NCI-H345 treated with DMSO at 0.1 percent for 48 hours (cell line): ENCODE results near the gene PTPN1.

Experiments
- DNase-seq: peaks from one replicate; lab custom pipeline; 2025; ENCODE audit not compliant: unreplicated experiment; lab: John Stamatoyannopoulos, UW

PTPN1 gene

DNA sequence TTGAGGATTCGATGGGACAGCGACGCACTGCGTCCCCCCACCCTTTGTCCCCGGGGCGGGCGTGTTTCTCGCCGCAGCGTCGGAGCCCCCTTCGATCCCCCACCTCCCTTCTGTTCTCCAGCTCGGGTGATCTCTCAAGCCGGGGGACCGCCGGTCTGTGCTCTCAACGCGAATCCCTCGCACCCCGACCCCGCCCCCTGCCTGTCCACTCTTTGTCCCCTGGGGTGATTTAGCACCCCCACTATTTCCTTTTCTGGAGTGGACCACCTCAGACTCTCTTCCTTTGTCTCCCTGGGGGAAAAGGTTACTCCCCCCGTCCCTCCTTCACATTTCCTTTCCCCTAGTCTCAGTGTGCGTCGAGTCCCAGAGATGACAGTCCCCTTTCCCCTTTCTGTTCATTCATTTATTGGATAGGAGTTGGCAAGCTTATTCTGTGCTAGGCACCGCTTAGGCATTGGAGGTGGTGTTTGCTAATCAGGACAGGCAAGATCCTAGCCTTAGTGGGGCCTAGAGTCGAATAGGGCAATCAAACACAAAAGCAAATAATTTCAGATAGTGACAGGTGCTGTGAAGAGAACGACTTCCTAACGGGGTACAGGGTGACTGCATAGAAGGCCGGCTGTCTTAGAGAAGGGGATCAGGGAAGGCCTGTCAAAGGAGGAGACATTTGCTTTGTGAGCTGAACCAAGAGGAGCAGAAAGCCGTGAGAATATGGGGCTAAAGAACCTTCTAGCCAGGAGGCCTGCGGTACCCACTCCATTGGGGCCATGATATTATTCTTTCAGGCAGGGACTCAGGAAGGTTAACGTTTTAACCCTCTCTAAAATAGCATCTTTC lies 741 bp downstream of the PTPN1 start:
- no peak for DNase-seq

DNA sequence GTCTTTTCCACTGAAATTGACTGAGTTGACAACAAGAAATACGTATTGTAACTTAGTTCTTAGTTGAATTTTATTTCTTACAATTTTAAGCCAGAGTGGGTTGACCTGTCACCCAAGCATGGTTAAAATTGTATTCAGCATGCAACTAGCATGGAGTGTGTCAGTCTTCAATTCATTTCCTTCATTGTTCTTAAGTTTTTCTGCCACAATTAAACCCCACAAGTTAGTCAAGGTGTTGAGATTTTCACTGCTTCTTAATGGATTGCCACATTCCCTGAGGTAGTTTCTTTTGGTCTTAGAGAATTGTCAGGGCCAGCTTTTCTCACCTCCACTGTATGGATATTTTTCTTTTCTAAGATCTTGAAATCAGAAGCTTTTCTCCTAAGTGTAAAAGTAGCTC lies 2.1 kb downstream of the PTPN1 start:
- DNase-seq = no peak

DNA sequence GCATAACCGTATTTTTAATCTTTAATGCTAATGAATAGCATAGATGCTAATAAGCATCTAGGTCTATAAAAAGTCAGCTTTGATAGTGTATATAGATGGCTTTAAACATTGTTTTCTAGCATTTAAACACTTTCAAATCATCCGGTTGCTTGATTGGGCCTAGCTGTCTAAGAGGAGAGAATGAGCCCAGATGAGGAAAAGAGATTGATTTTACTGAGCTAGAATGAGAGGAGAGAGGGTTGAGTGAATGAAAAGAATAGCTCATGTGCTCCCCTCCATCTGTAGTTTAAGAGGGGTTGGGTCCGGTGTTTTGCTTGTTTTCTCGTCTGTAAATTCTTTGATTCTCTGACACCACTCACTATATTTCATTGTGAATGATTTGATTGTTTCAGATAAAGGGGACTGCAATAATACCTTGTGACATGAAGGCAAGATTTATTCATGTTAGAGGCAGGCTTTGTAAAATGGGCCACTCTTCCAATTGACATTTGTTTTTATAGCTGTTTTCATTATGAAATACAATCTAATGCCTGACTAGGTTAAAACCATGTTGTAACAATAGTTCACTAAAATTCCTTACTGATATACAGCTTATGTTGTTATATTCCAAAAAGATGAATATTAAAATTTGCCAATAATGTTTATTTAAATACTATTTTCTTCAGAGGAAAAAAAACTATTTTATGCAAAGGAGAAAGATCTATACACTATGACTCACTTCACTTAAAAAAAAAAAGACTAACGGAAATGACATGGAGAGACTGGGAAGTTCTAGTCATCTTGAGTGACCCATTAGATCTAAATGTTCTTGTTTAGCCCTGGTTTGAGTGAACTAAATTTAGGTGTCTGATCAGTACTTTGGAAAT lies 3.2 kb downstream of the PTPN1 start:
- no peak for DNase-seq

DNA sequence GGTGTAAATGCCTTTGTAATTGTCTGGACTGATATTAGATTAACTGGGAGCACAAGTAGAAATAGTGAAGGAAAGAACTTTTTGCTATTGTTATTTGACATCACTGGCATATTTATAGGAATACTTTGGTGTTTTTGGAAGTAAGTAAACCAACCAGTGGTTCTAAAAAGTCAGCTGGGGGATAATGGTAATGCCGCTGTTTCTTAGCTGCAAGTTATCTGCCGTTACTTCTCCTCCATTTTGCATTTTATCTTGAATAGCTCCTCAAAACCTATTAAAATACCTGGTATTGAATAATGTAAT lies 3.8 kb downstream of the PTPN1 start:
- DNase-seq = no peak

DNA sequence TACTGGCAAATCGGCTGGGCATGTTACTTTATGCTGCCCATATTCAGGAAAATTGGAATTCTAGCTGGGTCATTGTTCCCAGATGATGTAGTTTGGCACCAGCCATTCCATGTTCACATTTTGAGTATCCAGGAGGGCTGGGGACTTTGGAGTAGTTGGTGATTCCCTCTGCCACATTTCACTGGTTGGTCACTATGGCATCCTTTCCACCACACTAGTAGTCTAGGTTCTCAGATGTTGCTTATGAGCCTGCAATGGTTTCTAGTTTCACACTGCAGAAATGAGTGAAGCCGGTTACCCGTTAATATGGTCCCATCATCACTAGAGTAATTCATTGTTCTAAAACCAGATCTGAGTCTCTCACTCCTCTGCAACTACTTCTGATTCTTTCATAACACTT lies 4.6 kb downstream of the PTPN1 start:
- no peak for DNase-seq

DNA sequence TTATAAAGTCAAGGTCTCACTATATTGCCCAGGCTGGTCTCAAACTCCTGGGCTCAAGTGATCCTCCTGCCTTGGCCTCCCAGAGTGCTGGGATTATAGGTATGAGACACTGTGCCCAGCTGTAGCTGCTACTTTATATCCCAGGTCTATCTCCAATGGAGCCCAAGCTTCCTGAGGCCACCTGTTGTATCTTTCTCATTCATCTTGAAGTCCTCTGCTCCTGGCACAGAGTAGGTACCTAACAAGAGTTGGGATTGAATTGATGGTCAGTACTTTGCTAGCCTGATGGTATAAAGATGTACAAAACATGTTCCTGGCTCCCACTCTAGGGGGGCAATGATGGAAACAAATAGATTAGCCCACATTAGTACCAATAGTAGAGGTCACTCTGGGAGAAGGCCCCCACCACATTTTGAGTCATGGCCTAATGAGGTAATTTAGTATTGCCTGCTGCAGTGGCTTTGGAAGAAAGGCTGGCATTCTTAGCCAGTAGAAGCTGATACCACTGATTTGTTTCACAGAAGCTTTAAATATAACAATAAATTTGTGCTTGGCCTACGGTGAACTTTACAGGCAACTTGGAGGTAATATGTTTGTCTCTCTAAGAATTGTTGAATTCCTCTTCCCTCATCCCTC lies 5.4 kb downstream of the PTPN1 start:
- no peak for DNase-seq

DNA sequence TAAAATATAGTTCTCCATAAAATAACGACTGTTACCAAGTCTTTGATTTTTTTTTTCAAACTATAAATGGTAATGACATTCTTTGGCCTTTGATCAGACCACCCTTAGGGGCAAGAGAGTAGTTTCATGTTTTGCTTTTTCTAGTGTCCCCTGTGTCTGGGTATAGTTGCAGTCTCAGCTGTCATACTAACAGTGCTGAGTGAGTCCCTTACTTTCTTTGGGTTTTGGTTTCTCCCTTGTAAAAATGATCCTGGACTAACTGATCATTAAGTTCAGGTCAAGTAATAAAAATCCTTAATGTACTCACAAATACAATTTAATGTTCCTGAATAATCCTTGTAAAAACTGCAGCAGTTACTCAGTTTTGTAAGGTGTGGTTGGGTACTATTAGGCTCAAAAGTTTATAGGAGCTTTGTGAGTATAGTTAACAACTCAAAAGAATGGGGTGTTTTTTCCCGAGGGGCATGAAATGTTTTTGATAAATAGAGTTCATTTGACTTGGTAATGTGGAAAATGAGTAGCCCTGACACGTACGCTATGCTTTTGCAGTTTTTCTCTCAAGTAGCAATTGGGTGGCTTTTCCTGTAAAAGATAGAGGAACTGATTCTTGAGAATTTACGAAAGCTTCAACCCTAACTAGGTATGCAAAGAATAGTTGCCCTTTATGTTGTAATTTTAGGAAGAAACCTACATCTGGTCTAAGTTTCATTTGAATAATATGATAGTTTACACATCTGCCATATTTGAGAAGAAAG lies 6.2 kb downstream of the PTPN1 start:
- DNase-seq = no peak

DNA sequence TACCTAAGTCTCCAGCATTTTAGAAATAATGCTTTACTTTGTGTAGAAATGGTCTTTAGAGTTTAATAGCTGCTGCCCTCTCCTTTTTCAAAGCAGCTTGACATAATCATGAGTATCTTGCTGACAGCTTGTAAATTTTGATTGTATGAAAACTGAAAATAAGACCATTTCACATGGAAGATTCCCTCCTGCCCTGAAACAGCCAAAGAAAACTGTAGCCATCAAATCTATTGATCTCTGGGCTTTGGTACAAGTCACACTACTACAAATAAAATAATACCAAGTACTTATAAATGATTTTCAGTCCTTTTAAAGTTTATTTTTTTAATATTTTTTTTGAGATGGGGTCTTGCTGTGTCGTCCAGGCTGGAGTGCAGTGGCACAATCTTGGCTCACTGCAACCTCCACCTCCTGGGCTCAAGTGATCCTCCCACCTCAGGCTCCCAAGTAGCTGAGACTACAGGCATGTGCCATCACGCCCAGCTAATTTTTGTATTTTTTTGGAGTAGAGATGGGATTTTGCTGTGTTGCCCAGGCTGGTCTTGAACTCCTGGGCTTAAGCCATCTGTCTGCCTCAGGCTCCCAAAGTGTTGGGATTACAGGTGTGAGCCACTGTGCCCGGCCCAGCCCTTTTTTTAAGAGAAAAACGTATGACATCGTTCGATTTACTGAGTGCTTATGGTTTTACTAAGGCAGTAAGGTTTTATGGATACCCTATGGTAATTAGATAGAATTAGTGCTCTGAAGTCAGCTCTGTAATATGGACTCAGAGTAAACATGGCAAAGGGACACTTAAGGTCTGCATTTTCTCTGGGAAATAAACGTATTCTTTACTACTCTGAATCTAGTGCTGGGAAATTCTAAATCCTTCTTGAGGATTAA lies 7.0 kb downstream of the PTPN1 start:
- no peak for DNase-seq

DNA sequence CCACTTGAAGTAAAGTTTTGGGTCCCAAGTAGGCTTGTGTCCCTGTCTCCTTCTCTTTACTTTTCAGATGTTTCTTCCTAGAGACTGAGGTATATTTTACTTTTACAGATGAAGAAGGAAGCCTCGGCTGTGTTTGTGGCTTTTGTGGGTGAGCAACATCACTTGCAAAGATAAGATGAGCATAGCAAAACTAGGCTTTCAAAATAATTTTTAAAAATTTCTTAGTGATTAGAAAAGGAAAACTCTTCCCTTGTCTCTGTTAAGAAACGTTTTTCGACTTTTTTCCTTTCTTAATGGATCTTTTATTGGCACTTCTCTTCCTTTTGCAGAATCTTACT lies 7.6 kb downstream of the PTPN1 start:
- no peak for DNase-seq

DNA sequence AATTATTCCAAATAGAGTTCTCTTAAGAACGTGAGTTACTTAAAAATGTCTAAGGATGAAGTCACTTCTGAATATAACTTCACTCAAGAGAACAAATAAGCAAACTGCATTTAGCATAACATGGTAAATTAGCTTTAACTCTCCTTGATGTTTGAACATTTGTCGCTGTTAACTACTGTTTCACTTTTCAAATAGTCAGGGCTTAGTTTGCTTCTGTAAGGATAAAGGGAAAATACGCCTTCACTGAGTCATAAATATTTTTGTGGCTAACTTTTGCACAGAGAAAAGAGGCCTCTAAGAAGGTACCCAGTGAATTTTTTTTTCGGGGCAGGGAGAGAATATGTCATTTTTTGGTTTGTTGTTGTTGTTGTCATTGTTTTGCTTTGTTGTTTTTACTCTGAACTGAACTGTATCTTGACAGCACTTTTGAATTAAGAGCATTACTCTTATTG lies 8.1 kb downstream of the PTPN1 start:
- no peak for DNase-seq

DNA sequence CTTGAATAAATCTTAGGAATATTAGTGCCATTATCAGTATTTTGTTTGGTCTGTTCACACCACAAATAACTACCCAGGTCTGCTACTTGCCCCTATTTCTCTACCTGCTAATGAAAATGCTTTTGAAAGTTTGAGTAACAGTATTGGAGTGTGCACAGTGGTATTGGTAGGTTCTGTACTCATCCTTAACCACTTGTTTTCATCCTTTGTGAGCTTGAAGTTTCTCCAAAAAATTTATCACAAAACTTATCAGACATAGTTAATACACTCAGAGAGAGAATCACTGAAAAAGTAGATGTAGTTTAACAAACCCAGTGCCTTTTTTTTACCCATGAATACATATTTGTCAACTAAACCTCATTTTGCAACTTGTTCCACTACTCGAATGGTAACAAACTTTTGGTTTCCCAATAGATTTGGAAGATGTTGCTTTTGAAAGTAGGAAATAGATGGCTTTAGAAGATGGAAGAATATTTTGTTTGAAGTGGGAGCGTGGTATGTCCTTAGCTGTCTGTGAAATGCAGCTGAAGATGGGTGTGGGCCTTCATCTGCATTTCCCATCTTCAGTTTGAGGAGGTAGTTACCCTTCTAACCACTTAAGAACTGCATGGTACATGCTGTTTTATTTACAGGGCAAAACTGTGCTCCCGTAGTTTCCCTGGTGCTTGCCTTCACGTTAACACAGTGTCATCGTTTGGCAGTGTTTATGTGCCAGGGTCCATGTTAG lies 9.0 kb downstream of the PTPN1 start:
- no peak for DNase-seq

DNA sequence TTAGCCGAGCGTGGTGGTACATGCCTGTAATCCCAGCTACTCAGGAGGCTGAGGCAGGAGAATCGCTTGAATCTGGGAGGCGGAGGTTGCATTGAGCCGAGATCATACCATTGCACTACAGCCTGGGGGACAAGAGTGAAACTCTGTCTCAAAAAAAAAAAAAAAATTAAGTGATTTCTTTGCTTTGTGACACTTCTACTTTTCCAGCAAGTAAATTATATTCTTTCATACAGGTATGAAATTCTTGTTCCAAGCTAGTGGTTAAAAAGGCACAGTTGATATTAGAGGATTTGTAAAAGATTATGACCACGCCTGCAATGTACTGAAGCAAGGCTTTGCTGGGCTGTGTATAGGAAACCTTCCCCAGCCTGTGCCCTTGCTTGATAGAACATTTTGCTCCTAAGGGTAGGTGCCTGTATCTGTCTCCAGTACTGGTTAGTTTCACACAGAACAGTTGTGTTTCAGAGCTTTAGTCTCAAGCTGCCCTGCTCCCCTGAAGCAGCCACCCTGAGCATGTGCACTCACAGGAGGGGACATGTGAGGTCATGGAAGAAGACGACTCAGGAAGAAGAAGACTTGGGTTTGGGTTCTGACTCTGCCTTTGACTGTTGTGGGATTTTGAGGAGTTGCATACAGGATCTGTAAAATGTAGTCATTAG lies 10.2 kb downstream of the PTPN1 start:
- DNase-seq = no peak

DNA sequence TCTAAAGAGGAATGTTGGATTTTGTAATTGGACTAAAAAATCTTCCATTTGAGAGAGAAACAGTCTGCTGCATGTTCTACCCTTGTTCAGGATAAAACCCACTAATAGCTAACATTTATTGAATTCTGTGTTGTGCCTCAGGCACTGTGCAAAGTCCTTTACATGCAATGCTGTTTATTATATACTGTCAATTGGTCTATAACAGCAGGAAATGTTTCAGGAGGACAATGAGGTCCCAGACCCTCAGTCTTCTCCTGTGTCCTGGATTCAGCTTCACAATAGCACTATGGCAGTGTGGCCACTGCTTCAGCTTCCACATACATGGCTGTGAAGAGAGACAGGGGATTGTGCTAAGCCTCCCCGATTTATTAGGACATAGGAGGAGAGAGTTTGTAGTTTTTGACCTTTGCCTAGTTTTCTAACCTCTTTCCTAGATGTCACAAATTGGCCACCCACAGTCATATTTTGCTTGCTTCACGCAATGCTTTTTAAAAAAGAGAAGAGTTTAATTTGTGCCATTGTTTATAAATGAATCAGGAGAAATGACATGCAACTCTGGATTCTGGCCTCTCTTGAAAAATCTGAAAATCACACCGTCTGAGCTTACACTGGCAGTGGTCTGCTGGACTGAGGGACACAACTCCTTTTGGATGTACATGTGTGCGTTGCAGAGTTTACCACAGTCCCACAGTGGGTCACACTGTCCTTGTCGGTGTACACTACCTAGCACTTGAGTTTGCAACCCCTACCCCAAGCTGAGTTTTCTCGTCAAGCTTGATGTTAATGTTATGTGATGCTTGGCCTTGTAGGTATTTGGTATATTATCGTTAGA lies 11.3 kb downstream of the PTPN1 start:
- DNase-seq = no peak

DNA sequence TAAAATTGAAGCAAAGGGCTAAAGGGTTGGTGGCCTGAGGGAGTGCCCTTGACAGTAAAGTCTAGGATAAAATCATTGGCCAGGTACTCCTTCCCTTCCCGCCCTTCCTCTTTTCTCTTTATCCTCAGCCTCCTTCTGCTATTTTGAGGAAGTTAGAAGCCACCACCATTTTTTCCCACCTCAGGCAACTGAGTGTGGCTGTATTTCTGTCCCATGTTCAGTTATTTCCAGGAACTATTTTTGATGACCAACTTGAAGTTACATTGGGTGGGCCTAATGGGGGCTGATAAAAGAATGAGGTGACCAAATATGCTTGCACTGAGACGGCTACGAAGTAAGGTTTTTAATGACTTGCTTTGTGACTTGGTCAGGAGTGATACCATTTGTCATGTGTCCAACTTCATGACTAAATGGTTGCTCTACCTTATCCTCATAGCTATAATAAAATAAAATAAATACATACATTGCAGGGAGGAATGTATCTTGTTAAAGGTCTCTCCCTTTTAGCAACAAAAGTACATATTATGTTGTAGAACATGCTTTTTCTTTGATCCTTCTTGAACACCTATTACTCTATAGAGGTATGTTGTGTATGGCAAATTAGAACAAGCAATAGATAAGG lies 12.0 kb downstream of the PTPN1 start:
- DNase-seq = no peak

DNA sequence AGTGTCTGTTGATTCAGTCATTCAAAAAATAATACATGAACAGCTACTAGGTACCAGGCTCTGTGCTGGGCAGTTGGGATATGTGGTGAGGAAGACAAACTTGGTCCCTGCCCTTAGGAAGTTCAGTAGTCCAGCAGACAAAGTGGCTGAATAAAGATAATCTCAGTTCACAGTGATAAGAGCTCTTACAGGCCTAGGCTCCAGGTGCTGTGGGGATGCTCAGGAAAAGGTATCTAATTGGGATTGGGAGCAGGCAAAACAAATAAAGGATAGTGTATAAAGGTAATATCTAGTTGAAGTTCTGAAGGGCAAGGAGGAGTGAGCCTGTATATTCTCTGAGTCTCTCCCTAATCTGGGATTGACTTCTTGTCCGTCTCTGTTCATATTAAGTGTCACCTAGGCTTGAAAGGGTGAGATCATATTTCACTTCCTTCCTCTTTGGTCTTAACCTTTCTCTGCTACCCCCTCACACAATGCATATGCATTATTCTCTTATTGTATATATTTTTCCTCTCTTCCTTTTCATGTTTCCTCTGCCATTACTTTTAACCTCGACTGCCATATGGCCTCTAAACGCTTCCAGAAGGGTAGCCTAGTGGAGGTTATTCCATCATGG lies 13.5 kb downstream of the PTPN1 start:
- DNase-seq = no peak

DNA sequence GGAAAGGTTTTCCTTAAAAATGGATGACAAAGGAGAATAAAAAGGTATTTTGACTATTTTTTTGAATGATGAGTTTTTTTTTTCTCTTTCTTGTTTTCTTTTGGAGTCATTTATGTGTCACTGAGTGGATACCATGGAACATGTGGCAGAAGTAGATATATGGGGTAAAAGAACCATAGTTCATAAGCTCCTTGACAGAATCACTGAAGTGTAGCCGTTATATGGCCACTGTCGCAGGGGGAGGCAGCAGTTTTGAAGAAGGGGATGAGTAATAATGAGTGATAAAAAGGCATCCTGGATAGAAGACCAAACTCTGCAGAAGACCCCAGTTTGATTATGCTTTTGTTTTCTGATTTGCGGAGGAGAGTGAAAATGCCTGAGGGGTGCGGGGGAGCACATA lies 15.5 kb downstream of the PTPN1 start:
- no peak for DNase-seq

DNA sequence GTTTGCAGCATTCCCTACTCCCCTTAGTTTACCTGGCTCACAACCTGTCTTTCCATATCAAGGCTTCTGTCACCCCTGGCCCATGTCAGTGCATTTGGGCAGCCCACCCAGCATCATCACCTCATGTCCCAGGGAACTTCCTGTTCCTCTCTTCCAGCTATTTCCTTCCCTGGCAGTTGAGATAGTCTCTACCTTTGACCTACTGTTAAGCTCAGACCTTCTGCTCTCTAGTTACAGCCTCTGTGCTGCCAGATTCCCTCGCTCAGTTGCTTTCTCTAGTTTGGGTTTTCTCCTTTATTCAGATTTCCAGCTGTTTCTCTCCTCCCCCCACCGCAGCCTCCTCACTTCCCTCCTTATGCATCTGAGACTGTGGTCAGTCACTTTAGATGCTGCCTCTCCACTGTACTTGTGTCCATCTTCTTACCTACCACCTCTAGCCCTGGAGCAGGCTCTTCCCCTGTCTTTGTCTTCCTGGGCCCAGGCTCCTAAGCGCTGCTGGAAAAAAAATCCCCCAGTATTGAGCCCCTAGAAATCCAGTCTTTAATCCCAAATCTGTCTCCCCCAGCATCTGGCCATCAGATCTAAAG lies 16.3 kb downstream of the PTPN1 start:
- DNase-seq = no peak
